ENCODE measurements around the gene NR3C1. TPM values are rescaled to one million over a fixed set of nuclear protein-coding genes. Genes with fewer than 3 reads are reported as not detected.

The NR3C1 gene
- total and polyA plus RNA-seq, 2 of the 4 experiments (the other 2 are of a cell fraction) = 13.7 to 77.4 TPM

- H3K14ac ChIP-seq (replicated peaks; ENCODE audit: low read depth, low read length) = no peak overlapping the region
Observed at GRCh38 chr5:143262393-143263174, 140.9 kb downstream of the NR3C1 start.

More at GRCh38 chr5:143262393-143263174, 140.9 kb downstream of the NR3C1 start:
- Histone ChIP-seq H2BK20ac (ENCODE audit: low read depth, low read length) (peak overlapping the region; percentile 22; the same call in 1 of the 2 replicates), H3K23ac (ENCODE audit: low read depth, low read length) (peak overlapping the region; percentile 25; the same call in 1 of the 2 replicates), H3K4me3 (ENCODE audit: insufficient read depth, low read depth, low read length) (no peak overlapping the region), H2BK120ac (ENCODE audit: low read depth, low read length) (peak overlapping the region; percentile 45; the same call in 1 of the 2 replicates), H2BK15ac (ENCODE audit: low read depth, low read length) (no peak overlapping the region), H2AK5ac (ENCODE audit: low read depth, low read length) (no peak overlapping the region), H4K8ac (ENCODE audit: low read depth in 2 of 2, low read length in 2 of 2) (peak overlapping the region in 1 of 2 experiments; percentile 45; a peak in 2 of 4 replicates), H3K9me1 (ENCODE audit: insufficient read depth, low read length) (peaks cover 2% of the 10 kb centered on the region; the same call in 1 of the 2 replicates), H3K36me3 (ENCODE audit: control insufficient read depth, insufficient read depth, low read length) (no peaks in the 10 kb centered on the region), H2AFZ (replicated peaks; ENCODE audit: low read length, poor library complexity) (no peak overlapping the region), H3K18ac (ENCODE audit: low read depth, low read length) (peak overlapping the region; percentile 10; the same call in 1 of the 2 replicates), H4K5ac (ENCODE audit: low read depth, low read length) (no peak overlapping the region), H4K20me1 (ENCODE audit: insufficient read depth, low read length) (no peaks in the 10 kb centered on the region), H3K79me1 (ENCODE audit: low read depth in 1 of 2, low read length in 2 of 2) (no peaks in the 10 kb centered on the region; a peak in 1 of 4 replicates), H3K9ac (ENCODE audit: low read depth, low read length) (no peak overlapping the region), H3K4ac (ENCODE audit: low read depth, low read length) (0 out of 2 replicates have a peak overlapping the region, but pooled peaks have one; percentile 23), H3K27me3 (ENCODE audit: control insufficient read depth, insufficient read depth, low read length) (no peaks in the 10 kb centered on the region), H3K4me1 (ENCODE audit: control insufficient read depth, insufficient read depth, low read length) (peaks cover 6% of the 10 kb centered on the region; the same call in 1 of the 2 replicates), H3K27ac (ENCODE audit: insufficient read depth, low read length) (no peak overlapping the region), H2BK5ac (ENCODE audit: low read depth, low read length, poor library complexity, severe bottlenecking) (peak overlapping the region; percentile 81), H3K9me3 (ENCODE audit: control insufficient read depth, insufficient read depth, low read length) (no peaks in the 10 kb centered on the region), H2AK9ac (replicated peaks; ENCODE audit: low read depth, low read length, poor library complexity) (no peak overlapping the region), H3K4me2 (ENCODE audit: low read depth, low read length) (peak overlapping the region; percentile 32; the same call in 1 of the 2 replicates), H3K56ac (ENCODE audit: extremely low read depth, insufficient read depth, low read length) (no peak overlapping the region; the same call in 1 of the 2 replicates), H4K91ac (ENCODE audit: insufficient read depth, low read depth, low read length) (no peak overlapping the region)
- in situ Hi-C loops (cut with MboI; ENCODE audit: low sequenced_read_pairs) = no loop called here
- ATAC-seq (ENCODE audit: low read depth) (peak; percentile 86), DNase-seq (peak; percentile 99)
- WGBS, 2 experiments (ENCODE audit: extremely low coverage in 2 of 2, insufficient read length in 1 of 2) = no CpG with 5 or more reads among the region's 1 CpG
- TF ChIP-seq ELK1 (IDR thresholded peaks at IDR 0.05; ENCODE audit: borderline replicate concordance, low read depth, low read length) = no peak
- no peak for TF ChIP-seq RFX5 (IDR thresholded peaks at IDR 0.05; ENCODE audit: low read depth, low read length)
- TF ChIP-seq CTCF (conservative IDR thresholded peaks at IDR 0.05; ENCODE audit: low read depth, low read length) = no peak
- TF ChIP-seq BHLHE40 (IDR thresholded peaks at IDR 0.05; ENCODE audit: low read depth, low read length) = peak; percentile 71; the same call in 1 of the 2 replicates
- peak; percentile 96 for TF ChIP-seq CEBPB (IDR thresholded peaks at IDR 0.05; ENCODE audit: low read depth, low read length)
- 0 out of 2 replicates have a peak, but pooled peaks have one; percentile 6 for TF ChIP-seq MAFK (IDR thresholded peaks at IDR 0.05; ENCODE audit: low read depth, low read length)
- no peak for TF ChIP-seq POLR2A (IDR thresholded peaks at IDR 0.05; ENCODE audit: low read depth, low read length)
- TF ChIP-seq CHD1 (IDR thresholded peaks at IDR 0.05; ENCODE audit: low read depth, low read length) = no peak
- no peak for TF ChIP-seq USF2 (IDR thresholded peaks at IDR 0.05; ENCODE audit: low read depth, low read length)
- no peak for TF ChIP-seq MAZ (IDR thresholded peaks at IDR 0.05; ENCODE audit: borderline replicate concordance, low read depth, low read length)
- TF ChIP-seq FOS (IDR thresholded peaks at IDR 0.05; ENCODE audit: low read depth, low read length) = peak; percentile 98
- peak; percentile 19 for TF ChIP-seq RCOR1 (IDR thresholded peaks at IDR 0.05; ENCODE audit: insufficient replicate concordance, low read length)
- TF ChIP-seq NFE2L2 (IDR thresholded peaks at IDR 0.05; ENCODE audit: low read depth, low read length) = no peak
- TF ChIP-seq RAD21 (IDR thresholded peaks at IDR 0.05; ENCODE audit: low read length) = peak; percentile 9; the same call in 1 of the 2 replicates
- no TSS peak for BruUV-seq (replicated peaks)
- ChIA-PET POLR2A (ENCODE audit: unreplicated experiment) (no interaction called here), CTCF (no interaction called here)
- intact Hi-C loops (cut with micrococcal nuclease) = loop anchor here (1.0 to 5.0 kb wide), 2 partner anchors 120 to 138 kb away; no protein-coding TSS in a partner anchor
- dilution Hi-C loops (cut with HindIII; ENCODE audit: low sequenced_read_pairs, unreplicated experiment) = no loop called here
